ENCODE measurements around the gene C16orf74. TPM values are rescaled to one million over a fixed set of nuclear protein-coding genes. Genes with fewer than 3 reads are reported as not detected.

The C16orf74 gene
- total RNA-seq, 4 donors from 2014 or later = 5.4 to 13.0 (median 7.9) TPM

GRCh38 chr16:85715169-85716021, 35.5 kb downstream of the C16orf74 start:
- no peak for DNase-seq (ENCODE audit: low spot score in 2 of 2)
- 32 to 43% methylated on average over 22 of the region's 22 CpGs for WGBS, 2 donors
- TF ChIP-seq POLR2A (IDR thresholded peaks at IDR 0.05) (no peak), CTCF (IDR thresholded peaks at IDR 0.05) (no peak)
- intact Hi-C loops (cut with DNase I; ENCODE audit: low total_unique reads) = no loop called here
- H3K4me3 ChIP-seq (ENCODE audit: low read depth, poor library complexity, severe bottlenecking) = no peak overlapping the region

GRCh38 chr16:85712801-85713200, 38.1 kb downstream of the C16orf74 start:
- WGBS, 2 donors = 58 to 60% methylated on average over 9 of the region's 9 CpGs
- no peak for DNase-seq (ENCODE audit: low spot score in 2 of 2)
- no peak for TF ChIP-seq POLR2A (IDR thresholded peaks at IDR 0.05)
- no peak for TF ChIP-seq CTCF (IDR thresholded peaks at IDR 0.05)
- no peak overlapping the region for H3K4me3 ChIP-seq (ENCODE audit: low read depth, poor library complexity, severe bottlenecking)
- intact Hi-C loops (cut with DNase I; ENCODE audit: low total_unique reads) = no loop called here

GRCh38 chr16:85711982-85712587, 38.8 kb downstream of the C16orf74 start:
- WGBS, 2 donors = 95 to 96% methylated on average over 6 of the region's 6 CpGs
- intact Hi-C loops (cut with DNase I; ENCODE audit: low total_unique reads) = no loop called here
- no peak for TF ChIP-seq CTCF (IDR thresholded peaks at IDR 0.05)
- no peak for TF ChIP-seq POLR2A (IDR thresholded peaks at IDR 0.05)

GRCh38 chr16:85710732-85711131, 40.2 kb downstream of the C16orf74 start:
- no peak for DNase-seq (ENCODE audit: low spot score in 2 of 2)
- intact Hi-C loops (cut with DNase I; ENCODE audit: low total_unique reads) = no loop called here
- H3K4me3 ChIP-seq (ENCODE audit: low read depth, poor library complexity, severe bottlenecking) = no peak overlapping the region
- TF ChIP-seq POLR2A (IDR thresholded peaks at IDR 0.05) = no peak
- no peak for TF ChIP-seq CTCF (IDR thresholded peaks at IDR 0.05)
- 93 to 95% methylated on average over 9 of the region's 9 CpGs for WGBS, 2 donors

More at GRCh38 chr16:85711982-85712587, 38.8 kb downstream of the C16orf74 start:
- no peak overlapping the region for H3K4me3 ChIP-seq (ENCODE audit: low read depth, poor library complexity, severe bottlenecking)
- no peak for DNase-seq (ENCODE audit: low spot score in 2 of 2)

- intact Hi-C loops (cut with DNase I; ENCODE audit: low total_unique reads) = no loop called here
- no peak for DNase-seq (ENCODE audit: low spot score in 2 of 2)
- no peak overlapping the region for H3K4me3 ChIP-seq (ENCODE audit: low read depth, poor library complexity, severe bottlenecking)
- WGBS, 2 donors = 83 to 84% methylated on average over 38 to 42 of the region's 53 CpGs
- no peak for TF ChIP-seq POLR2A (IDR thresholded peaks at IDR 0.05)
- TF ChIP-seq CTCF (IDR thresholded peaks at IDR 0.05) = no peak
Observed at GRCh38 chr16:85709766-85710585, 40.9 kb downstream of the C16orf74 start.
